ENCODE measurements around the gene CACNA2D4. TPM values are rescaled to one million over a fixed set of nuclear protein-coding genes. Genes with fewer than 3 reads are reported as not detected.

The CACNA2D4 gene
- total and polyA plus RNA-seq, 2 of the 13 experiments (the other 11 are each of a cell fraction or from before 2014, with no cell fraction given): 14.2 to 136 TPM

- in situ Hi-C loops (cut with HindIII; ENCODE audit: extremely low pct_ligation_motif_present, low pct_unique_long_range_greater_than_20kb) (no loop called here), intact Hi-C loops (cut with micrococcal nuclease; ENCODE audit: unreplicated experiment) (loop anchor here (1.0 kb wide), 1 partner anchor 19 kb away; no protein-coding TSS in a partner anchor)
- H3K27me3 ChIP-seq (ENCODE audit: control insufficient read depth in 1 of 2, insufficient read depth in 2 of 2, low read length in 2 of 2): peaks cover 3 to 41% of the 10 kb centered on the region in 2 experiments; a peak in 4 of 5 replicates
- no peaks in the 10 kb centered on the region for H4K20me1 ChIP-seq (ENCODE audit: insufficient read depth, low read length)
- no peaks in the 10 kb centered on the region for H3K9me3 ChIP-seq (ENCODE audit: low read length)
- no peak overlapping the region for H2AFZ ChIP-seq (ENCODE audit: low read length)
- TF ChIP-seq JUND (CRISPR knock-in tag; IDR thresholded peaks at IDR 0.05): no peak
- no peak for TF ChIP-seq SETDB1 (CRISPR knock-in tag; IDR thresholded peaks at IDR 0.05; ENCODE audit: borderline replicate concordance)
- TF ChIP-seq ZBTB43 (CRISPR knock-in tag; conservative IDR thresholded peaks at IDR 0.05): no peak
- no peak for TF ChIP-seq ZNF546 (CRISPR knock-in tag; conservative IDR thresholded peaks at IDR 0.05)
- no peak for TF ChIP-seq ZNF260 (CRISPR knock-in tag; IDR thresholded peaks at IDR 0.05; ENCODE audit: borderline replicate concordance, low read depth)
- no peak for TF ChIP-seq ZFP41 (CRISPR knock-in tag; IDR thresholded peaks at IDR 0.05; ENCODE audit: borderline replicate concordance)
- TF ChIP-seq KDM6A (CRISPR knock-in tag; IDR thresholded peaks at IDR 0.05; ENCODE audit: low read depth): no peak
- TF ChIP-seq FOXA1 (IDR thresholded peaks at IDR 0.05): no peak
- no peak for TF ChIP-seq FOXA1 (CRISPR knock-in tag; IDR thresholded peaks at IDR 0.05)
- TF ChIP-seq ZXDC (CRISPR knock-in tag; IDR thresholded peaks at IDR 0.05): no peak
- no peak for TF ChIP-seq ELF4 (CRISPR knock-in tag; IDR thresholded peaks at IDR 0.05; ENCODE audit: borderline replicate concordance)
- TF ChIP-seq ZBTB8A (CRISPR knock-in tag; IDR thresholded peaks at IDR 0.05; ENCODE audit: borderline replicate concordance, low read depth): no peak
- TF ChIP-seq ZNF383 (CRISPR knock-in tag; IDR thresholded peaks at IDR 0.05; ENCODE audit: borderline replicate concordance): no peak
- no peak for TF ChIP-seq ZNF143 (CRISPR knock-in tag; IDR thresholded peaks at IDR 0.05)
- TF ChIP-seq ZNF564 (CRISPR knock-in tag; IDR thresholded peaks at IDR 0.05): no peak
- TF ChIP-seq ZNF572 (CRISPR knock-in tag; IDR thresholded peaks at IDR 0.05): no peak
- WGBS (ENCODE audit: low lambda C conversion rate): 36% methylated on average over 10 of the region's 11 CpGs
- H3K36me3 ChIP-seq (replicated peaks in 1 of 2; ENCODE audit: control insufficient read depth in 1 of 2, insufficient read depth in 2 of 2, low read length in 2 of 2): no peaks in the 10 kb centered on the region
- ChIA-PET POLR2A (no interaction called here), CTCF (ENCODE audit: low intra/inter-chr PET ratio, low total read pairs) (no interaction called here)
- DNase-seq (ENCODE audit: low spot score) (no peak), ATAC-seq (no peak), FAIRE-seq (no peak)
- H3K79me2 ChIP-seq (ENCODE audit: insufficient read depth, low read length): no peaks in the 10 kb centered on the region
- H3K9ac ChIP-seq (ENCODE audit: insufficient read depth, low read depth, low read length): no peak overlapping the region
- no peaks in the 10 kb centered on the region; the same call in 1 of the 2 replicates for H3K4me1 ChIP-seq (ENCODE audit: insufficient read depth, low read length)
- no TSS peak for BruUV-seq (replicated peaks)
- no peak overlapping the region for H3K4me2 ChIP-seq (ENCODE audit: low read depth, low read length)
- no peak overlapping the region for H3K27ac ChIP-seq (ENCODE audit: extremely low read length, insufficient read depth, low read length)
- no peak overlapping the region for H3K4me3 ChIP-seq (replicated peaks in 1 of 3; ENCODE audit: insufficient read depth in 1 of 3, low read depth in 2 of 3, low read length in 3 of 3)
These were observed 11.0 kb upstream of the CACNA2D4 start for GRCh38 chr12:1929241-1929984.
